NB4 (cell line): Measurements from ENCODE around the gene FUZ.

Experiments
- POLR2A ChIP-seq: IDR thresholded peaks from 2 replicates; pipeline ENCODE4 v1.6.1; 2011; ENCODE audit warnings: mild to moderate bottlenecking; ENCODE audit not compliant: insufficient read length; ENCODE audit errors: extremely low read depth
- TF ChIP-seq, protein P1 (sequence below): IDR thresholded peaks from one replicate; pipeline ENCODE4 v1.5.1; 2012; ENCODE audit warnings: low read depth, low read length
- TF ChIP-seq, protein P2 (sequence below): IDR thresholded peaks from 2 replicates; pipeline ENCODE4 v1.6.1; 2011; ENCODE audit warnings: low read depth, low read length

DNA sequence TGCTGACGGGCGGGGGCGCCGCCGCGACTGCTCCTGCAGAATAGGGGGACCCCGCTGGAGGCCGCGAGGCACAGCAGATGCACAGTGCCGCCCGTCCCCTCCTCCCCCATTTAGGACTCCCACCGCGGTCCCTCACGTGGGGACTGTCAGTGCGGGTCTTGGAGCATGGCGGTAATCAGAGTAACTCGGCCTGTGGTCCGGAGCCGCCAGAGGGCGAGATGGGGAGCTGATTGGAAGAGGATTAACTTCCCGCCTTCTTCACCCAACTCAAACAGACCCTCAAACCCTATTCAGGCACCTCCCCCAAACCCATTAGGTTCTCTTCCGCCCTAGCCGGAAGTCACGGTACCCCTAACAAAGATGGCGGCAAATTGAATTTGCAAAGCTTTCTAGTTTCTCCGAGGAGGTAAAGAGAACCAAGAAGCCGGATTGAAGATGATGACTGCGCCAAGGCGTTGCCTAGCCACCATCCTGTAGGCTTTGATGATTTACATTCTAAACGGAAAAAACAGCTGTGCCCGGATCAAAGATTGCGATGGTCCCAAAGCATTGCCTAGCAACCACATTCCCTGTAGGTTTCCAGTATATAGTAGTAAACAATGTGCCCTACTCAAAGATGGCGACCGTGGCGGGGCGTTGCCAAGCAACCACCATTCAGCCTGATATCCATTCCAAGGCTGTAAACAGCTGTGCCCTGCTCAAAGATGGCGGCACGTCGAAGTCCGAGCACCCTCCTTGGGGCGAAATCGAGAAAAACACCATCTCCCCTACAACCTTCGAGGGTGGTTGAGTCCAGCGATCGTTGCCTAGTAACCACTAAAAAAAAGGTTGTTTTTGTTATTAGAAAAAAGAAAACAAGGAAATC is at the start of gene FUZ:
- TF ChIP-seq POLR2A = peak; percentile 31
- TF ChIP-seq, protein P1, sequence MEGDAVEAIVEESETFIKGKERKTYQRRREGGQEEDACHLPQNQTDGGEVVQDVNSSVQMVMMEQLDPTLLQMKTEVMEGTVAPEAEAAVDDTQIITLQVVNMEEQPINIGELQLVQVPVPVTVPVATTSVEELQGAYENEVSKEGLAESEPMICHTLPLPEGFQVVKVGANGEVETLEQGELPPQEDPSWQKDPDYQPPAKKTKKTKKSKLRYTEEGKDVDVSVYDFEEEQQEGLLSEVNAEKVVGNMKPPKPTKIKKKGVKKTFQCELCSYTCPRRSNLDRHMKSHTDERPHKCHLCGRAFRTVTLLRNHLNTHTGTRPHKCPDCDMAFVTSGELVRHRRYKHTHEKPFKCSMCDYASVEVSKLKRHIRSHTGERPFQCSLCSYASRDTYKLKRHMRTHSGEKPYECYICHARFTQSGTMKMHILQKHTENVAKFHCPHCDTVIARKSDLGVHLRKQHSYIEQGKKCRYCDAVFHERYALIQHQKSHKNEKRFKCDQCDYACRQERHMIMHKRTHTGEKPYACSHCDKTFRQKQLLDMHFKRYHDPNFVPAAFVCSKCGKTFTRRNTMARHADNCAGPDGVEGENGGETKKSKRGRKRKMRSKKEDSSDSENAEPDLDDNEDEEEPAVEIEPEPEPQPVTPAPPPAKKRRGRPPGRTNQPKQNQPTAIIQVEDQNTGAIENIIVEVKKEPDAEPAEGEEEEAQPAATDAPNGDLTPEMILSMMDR = peak; percentile 13
- TF ChIP-seq, protein P2, sequence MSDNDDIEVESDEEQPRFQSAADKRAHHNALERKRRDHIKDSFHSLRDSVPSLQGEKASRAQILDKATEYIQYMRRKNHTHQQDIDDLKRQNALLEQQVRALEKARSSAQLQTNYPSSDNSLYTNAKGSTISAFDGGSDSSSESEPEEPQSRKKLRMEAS = peak; percentile 69
